ENCODE measurements around the gene HDHD2.

HDHD2 gene

DNA sequence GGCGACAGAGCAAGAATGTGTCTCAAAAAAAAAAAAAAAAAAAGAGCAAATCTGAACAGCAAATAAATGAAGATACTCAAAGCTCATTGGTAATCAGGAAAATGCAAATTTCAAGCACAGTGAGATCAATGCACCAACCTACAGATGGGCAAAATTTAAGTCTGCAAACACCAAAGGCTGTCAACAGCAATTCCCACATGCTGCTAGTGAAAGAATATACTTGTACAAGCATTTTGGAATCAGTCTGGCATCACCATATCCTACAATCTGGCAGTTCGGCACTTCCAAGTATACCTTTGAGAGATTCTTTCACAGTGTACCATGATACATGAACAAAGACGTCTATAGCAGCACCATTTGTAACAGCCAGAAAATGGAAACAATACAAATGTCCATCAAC, 4.1 kb downstream of the HDHD2 start:
- no peak for DNase-seq (ENCODE audit: low spot score)

DNA sequence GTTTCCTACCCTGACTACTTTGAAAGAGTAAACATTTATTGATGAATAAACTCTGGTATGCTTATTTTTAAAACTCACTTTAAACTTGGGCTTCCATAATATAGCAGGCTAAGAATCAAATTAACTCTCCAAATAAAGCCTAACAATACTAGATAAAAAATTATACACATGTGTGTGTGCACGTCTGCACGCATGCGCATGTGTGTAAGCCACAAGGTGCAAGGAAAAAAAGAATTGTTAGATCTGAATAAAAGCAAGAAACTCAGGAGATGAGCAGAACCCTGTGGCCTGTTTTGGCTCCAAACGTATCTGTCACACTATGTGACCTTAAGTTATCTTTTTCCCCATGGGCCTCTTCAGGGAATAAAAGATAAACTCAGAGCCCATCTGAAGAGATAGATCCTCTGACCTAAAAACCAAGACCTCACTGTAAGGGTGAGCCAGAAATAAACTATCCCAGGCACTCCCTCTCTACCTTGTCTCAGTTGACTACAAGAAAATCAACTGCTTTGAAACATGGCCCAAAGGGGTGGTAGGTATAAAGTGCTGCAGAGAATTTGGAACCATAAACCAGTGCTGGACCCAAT, 6.3 kb downstream of the HDHD2 start:
- DNase-seq (ENCODE audit: low spot score) = no peak

GRCh38 chr18:47143153-47143552, 7.1 kb downstream of the HDHD2 start:
- DNase-seq (ENCODE audit: low spot score) = no peak

DNA sequence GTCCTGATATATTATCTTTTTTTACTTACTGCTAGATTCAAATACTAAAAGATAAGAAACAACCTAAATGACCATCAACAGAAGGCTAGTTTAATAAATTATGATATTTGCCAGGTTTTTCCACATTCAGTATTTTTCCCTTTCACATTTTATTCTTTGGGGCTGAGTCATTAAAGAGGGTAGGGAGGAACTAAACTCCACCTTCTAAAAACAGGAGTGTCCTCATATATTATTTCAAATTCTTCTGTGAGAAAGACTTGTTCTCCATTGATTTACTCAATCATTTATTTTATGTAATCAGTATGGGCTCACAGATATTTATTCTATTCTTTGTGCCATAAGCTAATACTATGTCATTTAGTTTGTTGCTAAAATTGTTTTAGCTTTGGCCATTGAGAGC, 9.0 kb downstream of the HDHD2 start:
- no peak for DNase-seq (ENCODE audit: low spot score)

GRCh38 chr18:47121146-47121545, 29.2 kb downstream of the HDHD2 start:
- DNase-seq (ENCODE audit: low spot score) = no peak

DNA sequence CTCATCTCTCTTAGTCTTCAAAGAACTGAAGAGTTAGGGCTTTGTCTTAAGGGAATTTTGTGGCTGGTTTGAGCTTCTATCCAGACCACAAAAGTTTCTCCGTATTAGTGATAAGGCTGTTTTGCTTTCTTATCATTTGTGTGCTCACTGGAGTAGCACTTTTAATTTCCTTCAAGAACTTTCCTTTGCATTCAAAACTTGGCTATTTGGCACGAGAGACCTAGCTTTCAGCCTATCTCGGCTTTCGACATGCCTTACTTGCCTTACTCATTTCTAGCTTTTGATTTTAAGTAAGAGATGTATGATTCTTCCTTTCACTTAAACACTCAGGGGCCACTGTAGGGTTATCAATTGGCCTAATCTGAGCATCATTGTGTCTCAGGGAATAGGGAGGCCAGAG, 29.9 kb downstream of the HDHD2 start:
- no peak for DNase-seq (ENCODE audit: low spot score)

DNA sequence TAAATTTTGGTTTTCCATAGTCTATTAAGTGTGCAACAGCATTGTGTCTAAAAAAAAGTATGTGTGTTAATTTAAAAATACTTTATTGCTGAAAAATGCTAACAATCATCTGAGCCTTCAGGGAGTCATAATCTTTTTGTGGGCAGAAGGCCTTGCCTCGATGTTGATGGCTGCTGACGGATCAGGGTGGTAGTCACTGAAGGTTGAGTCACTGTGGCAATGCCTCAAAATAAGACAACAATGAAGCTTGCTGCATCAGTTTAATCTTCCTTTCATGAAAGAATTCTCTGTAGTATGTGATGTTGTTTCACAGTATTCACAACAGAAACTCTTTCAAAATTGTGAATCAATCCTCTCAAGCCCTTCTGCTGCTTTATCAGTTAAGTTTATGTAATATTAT, 31.3 kb downstream of the HDHD2 start:
- DNase-seq (ENCODE audit: low spot score) = no peak

DNA sequence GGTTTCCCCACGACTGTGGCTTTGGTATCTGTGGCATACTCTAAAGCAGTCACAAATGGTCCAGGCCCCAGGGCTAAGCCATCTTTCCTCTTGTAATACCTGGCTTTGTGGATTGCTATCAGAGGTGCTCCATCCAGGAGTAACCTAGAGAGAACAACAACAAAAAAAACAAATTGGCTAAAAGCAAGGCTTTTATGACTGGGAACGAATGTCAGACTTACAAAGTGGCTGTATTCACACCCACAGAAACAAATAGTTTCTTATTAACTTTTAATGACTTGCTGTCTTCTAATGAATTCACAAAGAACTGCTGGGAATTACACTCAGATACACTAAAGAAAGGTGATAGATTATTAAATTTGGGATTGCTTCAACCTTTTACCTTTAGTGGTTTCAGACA, 35.1 kb downstream of the HDHD2 start:
- no peak for DNase-seq (ENCODE audit: low spot score)

GRCh38 chr18:47113796-47114540, 36.3 kb downstream of the HDHD2 start:
- no peak for DNase-seq (ENCODE audit: low spot score)

GRCh38 chr18:47110492-47111274, 39.6 kb downstream of the HDHD2 start:
- DNase-seq (ENCODE audit: low spot score) = no peak

DNA sequence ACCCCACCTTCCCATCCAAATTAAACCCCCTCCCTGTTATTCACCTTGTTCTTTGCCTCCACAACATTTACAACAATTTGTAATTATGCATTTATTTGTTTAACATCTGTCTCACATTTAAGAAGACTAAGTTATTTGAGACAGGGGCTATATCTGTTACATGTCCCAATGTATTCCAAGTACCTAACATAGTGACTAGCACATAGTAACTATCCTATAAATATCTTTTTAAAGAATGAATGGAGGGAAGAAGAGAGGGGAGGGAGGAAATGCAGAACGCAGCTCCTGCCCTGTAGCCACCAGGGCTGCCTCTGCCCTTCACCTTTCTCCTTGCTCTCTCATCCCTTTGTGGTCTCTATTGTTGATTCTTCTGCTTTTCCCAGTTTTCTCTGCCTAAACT, 40.6 kb downstream of the HDHD2 start:
- no peak for DNase-seq (ENCODE audit: low spot score)

DNA sequence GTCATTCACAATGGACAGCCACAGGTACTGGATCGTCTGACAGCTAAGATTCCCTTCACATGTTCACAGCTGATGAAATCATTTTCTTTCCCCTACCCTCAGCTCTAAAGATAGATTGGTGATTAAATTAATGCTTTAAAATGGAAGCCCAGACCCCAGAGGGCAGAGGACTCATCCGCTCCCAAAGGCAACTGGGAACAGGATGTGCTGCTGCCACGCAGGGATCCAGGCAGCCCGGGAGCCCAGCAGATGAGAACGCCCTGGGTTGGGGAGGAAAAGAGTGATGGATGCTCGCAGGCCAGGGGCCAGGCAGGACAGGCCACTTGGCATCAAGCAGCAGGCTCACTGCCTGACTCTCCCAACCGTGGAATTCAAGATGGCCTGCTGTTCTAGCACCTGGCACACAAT, 41.3 kb downstream of the HDHD2 start:
- no peak for DNase-seq (ENCODE audit: low spot score)

GRCh38 chr18:47108373-47108772, 41.9 kb downstream of the HDHD2 start:
- DNase-seq (ENCODE audit: low spot score) = no peak

DNA sequence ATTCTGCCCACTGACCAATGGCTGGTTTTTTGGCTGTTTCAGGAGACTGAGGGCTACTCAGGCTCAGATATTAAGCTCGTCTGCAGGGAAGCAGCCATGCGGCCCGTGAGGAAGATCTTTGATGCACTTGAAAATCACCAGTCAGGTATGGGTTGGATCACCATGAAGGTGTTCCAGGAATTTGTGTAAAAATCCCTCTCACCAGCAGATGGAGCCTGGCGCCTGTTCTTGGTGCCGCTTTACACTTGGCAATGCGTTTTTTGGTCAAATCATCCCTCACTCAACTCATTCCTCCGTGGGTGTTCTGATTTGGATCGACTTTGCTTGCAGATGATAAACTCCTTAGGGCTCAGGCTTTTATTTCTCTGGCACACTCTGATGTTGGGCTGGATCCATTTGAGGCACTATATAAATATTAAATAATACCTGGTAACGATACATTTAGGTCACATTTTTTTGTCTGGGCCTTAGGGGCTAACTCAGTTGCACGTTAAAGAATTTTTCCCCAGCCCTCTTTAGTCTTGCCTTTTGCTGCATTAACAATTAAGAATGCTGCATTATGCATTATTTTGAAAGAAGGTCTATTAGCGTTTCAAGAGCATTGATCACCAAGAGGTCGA, 50.0 kb downstream of the HDHD2 start:
- peak; percentile 65 for DNase-seq (ENCODE audit: low spot score)

DNA sequence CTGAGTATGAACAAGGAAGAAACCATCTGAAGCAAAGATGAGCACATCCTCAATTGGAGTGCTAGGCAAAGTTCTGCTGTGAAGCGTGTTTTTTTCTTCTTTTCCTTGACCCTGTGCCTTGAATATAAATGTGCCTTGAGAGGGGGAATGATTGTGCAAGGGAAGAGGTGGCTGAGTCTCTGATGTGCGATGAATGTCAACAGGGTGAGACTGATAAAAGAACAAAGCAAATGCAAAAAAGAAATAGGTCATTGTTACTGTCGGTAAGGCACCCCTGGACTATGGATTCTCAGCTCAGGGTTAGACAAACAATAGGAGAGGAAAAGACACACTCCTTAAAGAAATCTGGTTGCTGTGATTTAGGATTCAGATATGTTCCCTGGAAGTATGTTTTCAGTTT, 54.5 kb downstream of the HDHD2 start:
- DNase-seq (ENCODE audit: low spot score) = no peak

DNA sequence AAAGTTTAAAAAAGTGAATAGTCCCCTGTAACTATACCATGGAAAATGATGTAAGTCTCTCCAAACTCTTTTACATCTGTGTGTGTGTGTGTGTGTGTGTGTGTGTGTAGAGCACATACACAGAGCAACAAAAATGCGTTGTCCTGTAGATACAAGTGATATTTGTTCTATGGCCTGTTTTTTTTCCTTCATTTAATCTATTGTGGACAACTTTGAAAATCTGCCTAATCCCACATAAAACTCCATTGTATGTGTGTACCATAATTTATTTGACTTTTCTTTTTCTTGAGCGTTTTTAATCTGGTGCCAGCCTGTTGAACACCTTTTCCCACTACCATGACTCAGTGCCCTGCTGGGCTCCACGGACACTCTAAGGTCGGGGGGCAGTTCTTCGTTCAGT, 62.6 kb downstream of the HDHD2 start:
- no peak for DNase-seq (ENCODE audit: low spot score)

DNA sequence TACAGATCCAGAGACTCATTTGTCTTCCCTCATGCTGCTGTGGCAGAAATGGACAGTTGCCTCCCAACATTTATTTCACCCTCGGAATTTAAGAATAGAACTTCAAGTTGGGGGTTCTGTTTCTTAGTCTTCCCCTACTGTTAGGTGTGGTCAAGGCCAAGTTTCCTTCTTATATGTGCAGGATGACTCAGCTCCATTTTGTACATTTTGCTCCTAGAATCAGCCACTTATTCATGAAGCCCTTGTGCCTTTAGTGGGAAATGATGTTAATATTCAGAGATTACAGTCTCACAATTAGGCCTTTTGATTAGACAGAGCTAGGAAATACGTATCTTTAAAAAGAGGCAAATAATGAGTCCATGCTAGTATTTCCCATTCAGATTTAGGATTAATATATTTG, 68.7 kb downstream of the HDHD2 start:
- DNase-seq (ENCODE audit: low spot score) = no peak

GRCh38 chr18:47080872-47081271, 69.4 kb downstream of the HDHD2 start:
- no peak for DNase-seq (ENCODE audit: low spot score)

DNA sequence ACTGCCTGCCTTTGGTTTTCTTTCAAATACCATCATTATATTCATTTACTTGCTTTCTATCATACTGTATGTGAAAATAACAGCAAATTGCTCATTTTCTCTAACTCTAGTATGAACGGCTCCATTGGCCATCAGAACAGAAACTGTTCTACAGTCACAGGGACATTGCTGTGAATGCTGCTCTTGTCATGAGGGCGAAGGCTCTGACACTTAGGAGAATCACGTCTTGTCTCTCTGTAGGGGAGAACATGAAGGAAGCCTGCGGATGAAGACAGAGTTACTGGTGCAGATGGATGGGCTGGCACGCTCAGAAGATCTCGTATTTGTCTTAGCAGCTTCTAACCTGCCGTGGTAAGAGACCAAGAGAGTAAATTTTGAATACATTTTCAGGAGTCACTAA, 73.2 kb downstream of the HDHD2 start:
- no peak for DNase-seq (ENCODE audit: low spot score)

DNA sequence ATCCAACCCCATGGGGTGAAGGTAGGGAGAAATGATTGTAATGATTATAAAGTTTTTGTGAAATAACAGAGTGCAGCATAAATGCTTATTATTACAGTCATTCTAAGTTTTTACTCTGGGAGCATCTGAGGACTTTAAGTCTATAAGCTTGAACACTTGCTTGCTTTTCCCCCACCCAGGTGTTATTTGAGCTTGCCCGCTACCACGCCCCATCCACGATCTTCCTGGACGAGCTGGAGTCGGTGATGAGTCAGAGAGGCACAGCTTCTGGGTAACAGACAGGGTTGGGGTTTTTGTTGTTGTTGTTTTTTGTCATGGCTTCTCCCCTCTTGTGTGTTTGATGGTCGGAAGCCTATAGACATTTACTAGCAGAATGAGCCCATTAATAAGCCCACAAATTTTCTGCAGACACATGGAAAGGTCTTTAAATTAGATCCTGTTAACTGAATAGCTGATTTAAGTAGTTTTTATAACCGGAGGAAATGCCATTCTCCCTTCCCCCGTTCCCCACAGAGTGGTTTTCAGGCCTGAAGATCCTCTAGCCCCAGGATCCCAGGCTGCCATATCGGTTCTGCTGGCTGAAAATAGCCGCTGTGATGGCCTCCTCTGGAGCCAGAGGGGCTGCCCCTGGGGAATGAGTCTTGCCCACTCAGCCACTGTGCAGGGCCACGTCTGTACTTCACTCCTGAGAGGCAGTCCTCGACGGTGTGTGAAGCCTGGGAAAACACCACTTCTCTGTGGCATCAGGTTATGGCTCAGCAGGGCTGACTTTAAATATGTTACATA, 75.0 kb downstream of the HDHD2 start:
- DNase-seq (ENCODE audit: low spot score) = no peak

- no peak for DNase-seq (ENCODE audit: low spot score)
Measured at GRCh38 chr18:47067648-47068047, 82.7 kb downstream of the HDHD2 start.

DNA sequence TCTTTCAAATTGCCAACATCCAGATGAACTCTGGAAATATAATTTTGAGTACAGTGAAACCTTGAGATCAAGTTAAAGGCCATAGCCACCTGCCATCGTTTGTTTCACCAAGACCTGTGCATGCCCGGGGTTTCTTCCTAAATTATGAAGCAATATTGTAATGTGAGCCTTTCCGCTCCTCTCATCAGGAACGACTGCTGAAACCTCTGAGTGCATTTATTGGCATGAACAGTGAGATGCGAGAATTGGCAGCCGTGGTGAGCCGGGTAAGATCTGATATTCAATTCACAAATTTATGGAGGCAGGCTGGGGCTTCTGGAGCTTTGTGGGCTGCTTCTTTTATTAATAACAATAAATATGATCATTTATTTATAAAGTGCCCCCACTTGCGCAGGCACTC, 87.2 kb downstream of the HDHD2 start:
- DNase-seq (ENCODE audit: low spot score) = no peak
